Gastroesophageal sphincter (tissue), 3 donors: ENCODE data around the gene KRTAP10-9.

ENCODE experiments used
- CTCF ChIP-seq, 4 experiments: fragments of 200-600 bp in 2 of 4; fragments of 450-650 bp in 2 of 4; sonication (generic) in 1 of 4; IDR thresholded peaks; one replicate each; pipeline ENCODE4 v1.5.1; 2017 to 2019; ENCODE audit warnings: antibody characterized with exemption in 4 of 4, mild to moderate bottlenecking in 2 of 4, moderate library complexity in 2 of 4
- EP300 ChIP-seq: sonication (generic); formaldehyde crosslinking; IDR thresholded peaks from one replicate; pipeline ENCODE4 v1.6.1; 2017; ENCODE audit warnings: antibody characterized with exemption, mild to moderate bottlenecking
- POLR2A ChIP-seq, 2 donors: fragments of 450-650 bp; IDR thresholded peaks; one replicate each; pipeline ENCODE4 v1.6.1; 2017; ENCODE audit warnings: antibody characterized with exemption in 2 of 2, mild to moderate bottlenecking in 2 of 2, moderate library complexity in 1 of 2
- POLR2AphosphoS5 ChIP-seq: sonication (generic); formaldehyde crosslinking; IDR thresholded peaks from one replicate; pipeline ENCODE4 v1.6.1; 2017; ENCODE audit warnings: antibody characterized with exemption

- no peak for TF ChIP-seq CTCF (IDR thresholded peaks at IDR 0.05)
- TF ChIP-seq POLR2A (IDR thresholded peaks at IDR 0.05) = no peak
- no peak for TF ChIP-seq POLR2AphosphoS5
- no peak for TF ChIP-seq EP300
Observed at GRCh38 chr21:44614961-44615391, 11.9 kb upstream of the KRTAP10-9 start.
